Pericardium fibroblast (primary cell): ENCODE data around the gene CTCFL. TPM values are rescaled to one million over a fixed set of nuclear protein-coding genes. Genes with fewer than 3 reads are reported as not detected.

Experiments used
- total RNA-seq: library from RNA; depleted of rRNA; stranded (reverse); fragments of >200 nt; gene quantifications from 2 replicates; pipeline ENCODE4 v1.2.3, GENCODE V29; 2015

CTCFL gene, protein sequence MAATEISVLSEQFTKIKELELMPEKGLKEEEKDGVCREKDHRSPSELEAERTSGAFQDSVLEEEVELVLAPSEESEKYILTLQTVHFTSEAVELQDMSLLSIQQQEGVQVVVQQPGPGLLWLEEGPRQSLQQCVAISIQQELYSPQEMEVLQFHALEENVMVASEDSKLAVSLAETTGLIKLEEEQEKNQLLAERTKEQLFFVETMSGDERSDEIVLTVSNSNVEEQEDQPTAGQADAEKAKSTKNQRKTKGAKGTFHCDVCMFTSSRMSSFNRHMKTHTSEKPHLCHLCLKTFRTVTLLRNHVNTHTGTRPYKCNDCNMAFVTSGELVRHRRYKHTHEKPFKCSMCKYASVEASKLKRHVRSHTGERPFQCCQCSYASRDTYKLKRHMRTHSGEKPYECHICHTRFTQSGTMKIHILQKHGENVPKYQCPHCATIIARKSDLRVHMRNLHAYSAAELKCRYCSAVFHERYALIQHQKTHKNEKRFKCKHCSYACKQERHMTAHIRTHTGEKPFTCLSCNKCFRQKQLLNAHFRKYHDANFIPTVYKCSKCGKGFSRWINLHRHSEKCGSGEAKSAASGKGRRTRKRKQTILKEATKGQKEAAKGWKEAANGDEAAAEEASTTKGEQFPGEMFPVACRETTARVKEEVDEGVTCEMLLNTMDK
- 0.23 TPM in 1 of 2 replicates, not detected in the other for total RNA-seq

GRCh38 chr20:57524511-57525176, at the start of gene CTCFL:
TSS of gene CTCFL (minus strand) at chr20:57525140. CDS start at chr20:57524205, 935 bp downstream.

GRCh38 chr20:57560554-57561355, 35.8 kb upstream of the CTCFL start, which contains the start of gene PCK1:
TSS of gene PCK1 (plus strand) at chr20:57561110. CDS start at chr20:57561412, 302 bp downstream.

Other genes with a start within 250 kb of the CTCFL start
- not detected in 2 replicates for gene SPO11, start 195.3 kb downstream of the CTCFL start, total RNA-seq
- 18.5 and 24.2 TPM in 2 replicates for gene RAE1, start 173.9 kb downstream of the CTCFL start, total RNA-seq
- 7.8 and 8.1 TPM in 2 replicates for gene RBM38, start 133.7 kb downstream of the CTCFL start, total RNA-seq
- not detected in 2 replicates for gene PCK1, start 36.0 kb upstream of the CTCFL start, total RNA-seq
- gene ZBP1, start 95.3 kb upstream of the CTCFL start, total RNA-seq = not detected in 2 replicates
- gene PMEPA1, start 184.9 kb upstream of the CTCFL start, total RNA-seq = 1.6 and 1.7 TPM in 2 replicates